Fibroblast of lung (primary cell): Measurements from ENCODE around the gene ZFY.

Experiments
- CTCF ChIP-seq, 2 donors: IDR thresholded peaks in 1 of 2; conservative IDR thresholded peaks in 1 of 2; 1 replicate in 1 of 2; 2 replicates in 1 of 2; pipeline ENCODE4 v1.5.1; 2011 to 2012; ENCODE audit warnings: low read length in 2 of 2, control low read depth in 1 of 2, inconsistent platforms in 1 of 2, low read depth in 1 of 2, mild to moderate bottlenecking in 1 of 2
- EZH2 ChIP-seq: IDR thresholded peaks from 2 replicates; pipeline ENCODE4 v1.5.1; 2012; ENCODE audit warnings: low read length, control low read depth, mild to moderate bottlenecking; ENCODE audit errors: missing control alignments

GRCh38 chrY:3002190-3002589, 67.0 kb downstream of the ZFY start:
- TF ChIP-seq EZH2, result no peak
- TF ChIP-seq CTCF (conservative IDR thresholded peaks at IDR 0.05 in 1 of 2, IDR thresholded peaks at IDR 0.05 in 1 of 2; ENCODE audit: low read depth in 1 of 2, low read length in 2 of 2), result no peak
